Measurements from ENCODE around the gene SMTNL2.
"Not testable (repeated sequence)": the region's sequence is repeated elsewhere in the genome, so short reads cannot be mapped to it uniquely, and the experiment has no call there.

The SMTNL2 gene

GRCh38 chr17:4639301-4640059, 55.2 kb downstream of the SMTNL2 start:
- peak in 2 of 6 experiments; percentile 8 to 24 for DNase-seq

DNA sequence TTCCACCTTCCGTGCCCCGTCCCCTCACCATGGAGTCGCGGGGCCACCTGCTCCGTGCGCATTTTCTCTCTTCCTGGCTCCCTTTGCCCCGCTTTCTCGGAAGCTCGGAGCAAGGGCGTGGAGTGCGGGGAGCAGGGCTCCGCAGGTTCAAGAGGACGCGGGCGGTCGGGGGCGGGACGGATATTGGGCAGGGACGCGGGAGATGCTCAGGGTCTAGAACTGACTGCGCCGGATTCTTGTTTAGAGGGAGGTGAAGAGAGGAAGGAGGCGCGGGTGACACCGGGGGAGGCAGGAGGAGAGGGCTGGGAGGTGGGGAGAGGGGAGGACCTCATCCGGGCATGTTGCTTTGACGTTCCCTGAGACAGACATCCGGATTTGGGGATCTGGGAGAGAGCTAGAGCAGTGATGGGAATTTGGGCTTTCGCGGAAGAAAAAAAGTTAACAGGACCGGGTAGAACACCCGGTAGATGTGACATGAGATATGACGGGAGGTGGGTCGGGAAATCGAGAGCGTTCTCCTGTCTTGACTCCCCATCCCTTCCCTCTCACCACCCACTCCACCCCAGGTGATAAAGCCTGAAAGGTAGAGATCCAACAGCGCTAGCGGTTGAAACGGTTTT, 56.4 kb downstream of the SMTNL2 start:
- DNase-seq, result not testable (repeated sequence)

- DNase-seq, result no peak
These were observed 57.2 kb downstream of the SMTNL2 start, which contains the start of gene ALOX15 for GRCh38 chr17:4641297-4642195. ALOX15 (minus strand) TSS chr17:4641678; CDS start chr17:4641651, 27 bp downstream.

DNA sequence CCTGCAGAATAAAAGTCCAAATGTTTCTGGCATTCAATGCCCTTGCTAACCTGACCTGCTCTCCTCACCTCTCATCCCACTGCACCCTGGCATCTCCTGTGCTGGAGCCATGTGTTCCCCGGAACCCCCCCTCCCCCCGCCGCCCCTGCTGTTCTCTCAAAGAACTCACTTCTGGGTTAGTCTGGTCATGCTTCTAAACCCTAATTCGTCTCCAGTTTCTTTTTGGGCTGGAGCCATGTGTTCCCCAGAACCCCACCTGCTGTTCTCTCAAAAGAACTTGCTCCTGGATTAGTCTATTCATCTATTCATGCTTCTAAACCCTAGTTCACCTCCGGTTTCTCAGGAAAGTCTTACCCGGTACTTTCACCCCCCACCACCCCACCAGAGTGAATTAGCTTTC, 58.0 kb downstream of the SMTNL2 start:
- DNase-seq, result no peak

- DNase-seq, result no peak
These were observed 59.3 kb downstream of the SMTNL2 start for GRCh38 chr17:4643676-4644075.

- DNase-seq, result no peak
These were observed 61.3 kb downstream of the SMTNL2 start for GRCh38 chr17:4645642-4646041.

GRCh38 chr17:4648741-4649140, 64.4 kb downstream of the SMTNL2 start:
- DNase-seq, result no peak

GRCh38 chr17:4652997-4653396, 68.7 kb downstream of the SMTNL2 start:
- DNase-seq, result no peak

GRCh38 chr17:4655933-4656332, 71.6 kb downstream of the SMTNL2 start:
- DNase-seq, result not testable (repeated sequence)

- DNase-seq, result no peak
These were observed 73.3 kb downstream of the SMTNL2 start for GRCh38 chr17:4657678-4658077.
